H1 (cell line): Measurements from ENCODE around the gene ACACB. TPM values are rescaled to one million over a fixed set of nuclear protein-coding genes. Genes with fewer than 3 reads are reported as not detected.

Experiments used
- CTCF ChIA-PET: fragments of 300-600 bp; sonication (Branson Sonifier 250); formaldehyde crosslinking; loops from one replicate; lab custom pipeline; 2021; ENCODE audit not compliant: partially characterized antibody; lab: Charles Lee
- POLR2A ChIA-PET: fragments of 300-600 bp; sonication (Branson Sonifier 250); formaldehyde crosslinking; loops from one replicate; lab custom pipeline; 2021; ENCODE audit warnings: inconsistent platforms; ENCODE audit not compliant: partially characterized antibody; lab: Charles Lee
- DNase-seq, 2 experiments: peaks; one replicate each; pipeline versions ENCODE4 v3.0.0 to v3.0.0-alpha.2; 2010 to 2022; ENCODE audit warnings: low spot score in 2 of 2, low read depth in 1 of 2, mixed read lengths in 1 of 2
- FAIRE-seq: peaks from 2 replicates; lab custom pipeline; 2011; peaks lifted over from hg19 to GRCh38; lab: Jason Lieb, UNC
- H2AFZ ChIP-seq: 2 replicates; pipeline ENCODE4 v1.8.1; 2012; ENCODE audit warnings: low read length, inconsistent platforms
- H2AK5ac ChIP-seq: 2 replicates; pipeline ENCODE4 v1.6.1; 2013; ENCODE audit warnings: low read depth, low read length
- H2BK120ac ChIP-seq: replicated peaks from 2 replicates; pipeline ENCODE3; 2013; ENCODE audit warnings: low read depth, low read length, inconsistent platforms
- H2BK12ac ChIP-seq: 2 replicates; pipeline ENCODE4 v1.6.1; 2013; ENCODE audit warnings: low read depth, low read length
- H2BK15ac ChIP-seq: 2 replicates; pipeline ENCODE4 v1.6.1; 2013; ENCODE audit warnings: low read length
- H2BK20ac ChIP-seq: 2 replicates; pipeline ENCODE4 v1.6.1; 2013; ENCODE audit warnings: low read length
- H2BK5ac ChIP-seq: 2 replicates; pipeline ENCODE4 v1.6.1; 2013; ENCODE audit warnings: low read depth, low read length
- H3K14ac ChIP-seq: 2 replicates; pipeline ENCODE4 v1.6.1; 2013; ENCODE audit warnings: inconsistent platforms; ENCODE audit not compliant: insufficient read length
- H3K18ac ChIP-seq: 2 replicates; pipeline ENCODE4 v1.6.1; 2013; ENCODE audit warnings: low read length; ENCODE audit errors: extremely low read depth
- H3K23ac ChIP-seq: 2 replicates; pipeline ENCODE4 v1.6.1; 2013; ENCODE audit warnings: inconsistent platforms; ENCODE audit not compliant: insufficient read length
- H3K23me2 ChIP-seq: 2 replicates; pipeline ENCODE4 v1.6.1; 2013; ENCODE audit warnings: low read depth, low read length
- H3K27ac ChIP-seq: 2 replicates; pipeline ENCODE4 v1.6.1; 2011; ENCODE audit warnings: low read depth, low read length, inconsistent platforms
- H3K27me3 ChIP-seq, 4 experiments: replicated peaks in 1 of 4; 1 replicate in 1 of 4; 2 replicates in 3 of 4; pipeline versions ENCODE4 v1.6.1 to v1.8.1; 2011 to 2013; ENCODE audit warnings: low read length in 3 of 4, mild to moderate bottlenecking in 3 of 4, inconsistent platforms in 2 of 4, mixed read lengths in 2 of 4, moderate library complexity in 1 of 4; ENCODE audit not compliant: control insufficient read depth in 3 of 4, insufficient read depth in 3 of 4; ENCODE audit errors: extremely low read depth in 1 of 4
- H3K36me3 ChIP-seq, 4 experiments: 2 replicates each; pipeline versions ENCODE4 v1.6.1 to v1.8.1; 2011 to 2013; ENCODE audit warnings: mild to moderate bottlenecking in 4 of 4, low read length in 3 of 4, moderate library complexity in 2 of 4, control low read depth in 1 of 4, inconsistent platforms in 1 of 4; ENCODE audit not compliant: insufficient read depth in 4 of 4, control insufficient read depth in 2 of 4
- H3K4ac ChIP-seq: replicated peaks from 2 replicates; pipeline ENCODE3; 2013; ENCODE audit warnings: low read length, low read depth, mixed read lengths, inconsistent platforms; ENCODE audit not compliant: insufficient read length
- H3K4me1 ChIP-seq, 4 experiments: replicated peaks in 1 of 4; 1 replicate in 1 of 4; 2 replicates in 3 of 4; pipeline versions ENCODE4 v1.6.1 to v1.8.1; 2011 to 2013; ENCODE audit warnings: low read length in 3 of 4, inconsistent platforms in 2 of 4, mixed read lengths in 1 of 4; ENCODE audit not compliant: insufficient read depth in 4 of 4, control insufficient read depth in 3 of 4
- H3K4me2 ChIP-seq, 2 experiments: 2 replicates each; pipeline versions ENCODE4 v1.6.1 to v1.8.1; 2011 to 2013; ENCODE audit warnings: low read depth in 2 of 2, low read length in 2 of 2, control low read depth in 1 of 2, inconsistent platforms in 1 of 2, mild to moderate bottlenecking in 1 of 2; ENCODE audit not compliant: insufficient read depth in 1 of 2
- H3K4me3 ChIP-seq, 4 experiments: fragments of 200-600, 300-600 bp in 1 of 4; sonication (generic), shearing (Covaris generic), sonication (Bioruptor Twin) in 1 of 4; 2 replicates each; pipeline versions ENCODE4 v1.5.1 to v1.8.1; 2011 to 2016; ENCODE audit warnings: low read length in 4 of 4, low read depth in 3 of 4, control low read depth in 2 of 4, inconsistent platforms in 2 of 4, mild to moderate bottlenecking in 2 of 4, mixed read lengths in 1 of 4, moderate library complexity in 1 of 4; ENCODE audit not compliant: insufficient read depth in 2 of 4; ENCODE audit errors: extremely low read depth in 1 of 4
- H3K56ac ChIP-seq: replicated peaks from 2 replicates; pipeline ENCODE3; 2013; ENCODE audit warnings: low read depth, mild to moderate bottlenecking, mixed read lengths, low read length, inconsistent platforms; ENCODE audit not compliant: insufficient read length
- H3K79me1 ChIP-seq: 2 replicates; pipeline ENCODE4 v1.6.1; 2013; ENCODE audit warnings: low read depth, low read length, control low read depth
- H3K79me2 ChIP-seq, 2 experiments: 2 replicates each; pipeline versions ENCODE4 v1.6.1 to v1.8.1; 2012 to 2013; ENCODE audit warnings: low read length in 2 of 2, mild to moderate bottlenecking in 2 of 2, inconsistent platforms in 1 of 2; ENCODE audit not compliant: insufficient read depth in 2 of 2, control insufficient read depth in 1 of 2
- H3K9ac ChIP-seq, 4 experiments: replicated peaks in 1 of 4; 1 replicate in 1 of 4; 2 replicates in 3 of 4; pipeline versions ENCODE4 v1.6.1 to v1.8.1; 2011 to 2013; ENCODE audit warnings: low read depth in 3 of 4, low read length in 3 of 4, control low read depth in 2 of 4, mild to moderate bottlenecking in 2 of 4, moderate library complexity in 2 of 4, inconsistent platforms in 1 of 4; ENCODE audit errors: extremely low read depth in 1 of 4
- H3K9me3 ChIP-seq, 2 experiments: 2 replicates each; pipeline versions ENCODE4 v1.6.1 to v1.8.1; 2012 to 2013; ENCODE audit warnings: mild to moderate bottlenecking in 2 of 2, moderate library complexity in 2 of 2, control low read depth in 1 of 2, inconsistent platforms in 1 of 2, low read depth in 1 of 2, low read length in 1 of 2, mixed read lengths in 1 of 2; ENCODE audit not compliant: insufficient read depth in 2 of 2
- H4K20me1 ChIP-seq, 2 experiments: replicated peaks in 1 of 2; 2 replicates each; pipeline versions ENCODE3 to v1.8.1; 2011 to 2013; ENCODE audit warnings: inconsistent platforms in 2 of 2, low read length in 2 of 2, mild to moderate bottlenecking in 1 of 2; ENCODE audit not compliant: insufficient read depth in 2 of 2, control insufficient read depth in 1 of 2
- H4K5ac ChIP-seq: 2 replicates; pipeline ENCODE4 v1.6.1; 2013; ENCODE audit warnings: low read length, low read depth, mixed read lengths, inconsistent platforms; ENCODE audit not compliant: insufficient read length
- H4K8ac ChIP-seq: 2 replicates; pipeline ENCODE4 v1.8.0; 2013; ENCODE audit warnings: mild to moderate bottlenecking, moderate library complexity, low read length, inconsistent platforms; ENCODE audit not compliant: insufficient read depth; ENCODE audit errors: extremely low read depth
- H4K91ac ChIP-seq: replicated peaks from 2 replicates; pipeline ENCODE3; 2013; ENCODE audit warnings: low read length, mixed read lengths, inconsistent platforms; ENCODE audit not compliant: insufficient read length
- ASH2L ChIP-seq: fragments of 200-600, 300-600 bp; sonication (generic); IDR thresholded peaks from one replicate; pipeline ENCODE4 v1.7.1; 2017; ENCODE audit warnings: low read length
- BRCA1 ChIP-seq: IDR thresholded peaks from 2 replicates; pipeline ENCODE4 v1.6.1; 2012; ENCODE audit warnings: low read depth, low read length, improper control_type of control experiment
- FOSL1 ChIP-seq: IDR thresholded peaks from 2 replicates; pipeline ENCODE4 v1.6.1; 2011; ENCODE audit warnings: mild to moderate bottlenecking, low read depth, low read length, moderate library complexity; ENCODE audit not compliant: insufficient read depth
- SP4 ChIP-seq: IDR thresholded peaks from 2 replicates; pipeline ENCODE4 v1.6.1; 2012; ENCODE audit warnings: low read length, inconsistent platforms
- WGBS, 2 experiments: shearing (Covaris generic) in 1 of 2; methylation state at CpG; one replicate each; pipeline versions ENCODE4 v1.1.6 to v1.1.7; 2013 to 2015; ENCODE audit warnings: low lambda C conversion rate in 2 of 2, mixed read lengths in 2 of 2, inconsistent platforms in 1 of 2, low coverage in 1 of 2, missing lambda C conversion rate in 1 of 2; ENCODE audit not compliant: insufficient replicate concordance in 2 of 2, insufficient coverage in 1 of 2, insufficient read length in 1 of 2; ENCODE audit errors: extremely low coverage in 1 of 2, missing lambda C conversion rate in 1 of 2; 5-methylcytosine and 5-hydroxymethylcytosine counted together
- polyA plus RNA-seq, 7 experiments: library from polyadenylated mRNA; depleted of rRNA in 3 of 7; stranded (reverse) in 5 of 7; unstranded in 2 of 7; fragments of >200 nt in 5 of 7; fragments of 200-250 nt in 2 of 7; gene quantifications; 1 replicate in 5 of 7; 2 replicates in 1 of 7; 4 replicates in 1 of 7; pipeline versions ENCODE4 v1.2.1 to v1.2.3, GENCODE V29; 2011 to 2013; ENCODE audit warnings: missing spikeins in 2 of 7, mixed read lengths in 2 of 7
- total RNA-seq: library from RNA; stranded (reverse); fragmentation: NEBNext Ultra II Directional; extraction: Animal tissue kit (Norgen Biotek cat#: 25700); gene quantifications from 2 replicates; pipeline ENCODE4 v1.2.1, GENCODE V29; 2021

Gene ACACB
- total and polyA plus RNA-seq, 2 of the 8 experiments (the other 6 are each of a cell fraction or from before 2014, with no cell fraction given): 5.8 to 15.3 TPM

DNA sequence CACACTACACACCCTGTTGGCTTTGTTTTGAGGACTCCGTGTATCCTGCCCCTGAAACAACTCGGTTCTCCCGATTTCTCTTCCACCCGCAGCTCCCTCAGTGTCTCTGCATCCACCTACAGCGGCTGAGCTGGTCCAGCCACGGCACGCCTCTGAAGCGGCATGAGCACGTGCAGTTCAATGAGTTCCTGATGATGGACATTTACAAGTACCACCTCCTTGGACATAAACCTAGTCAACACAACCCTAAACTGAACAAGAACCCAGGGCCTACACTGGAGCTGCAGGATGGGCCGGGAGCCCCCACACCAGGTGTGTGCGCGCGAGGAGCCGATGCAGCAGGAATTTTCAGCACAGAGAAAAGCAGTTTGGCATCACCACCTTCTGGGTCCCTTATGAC lies 33.6 kb upstream of the ACACB start:
- Histone ChIP-seq H4K20me1 (peaks cover 0 to 1% of the 10 kb centered on the region in 2 experiments), H2AFZ (no peak overlapping the region), H2BK15ac (no peak overlapping the region)

More for the DNA sequence above, 33.6 kb upstream of the ACACB start:
- no peak for FAIRE-seq
- H4K8ac ChIP-seq: no peak overlapping the region
- no peak overlapping the region for H2AK5ac ChIP-seq
- no peaks in the 10 kb centered on the region for H3K4me1 ChIP-seq
- no peak for TF ChIP-seq FOSL1
- TF ChIP-seq SP4: no peak
- TF ChIP-seq BRCA1: no peak
- no peak for TF ChIP-seq ASH2L
- TF ChIP-seq, all 59 proteins: peak for 0
- Histone ChIP-seq H3K4ac (no peak overlapping the region), H3K23me2 (no peaks in the 10 kb centered on the region), H3K9me3 (no peaks in the 10 kb centered on the region), H2BK12ac (no peak overlapping the region), H3K27ac (no peak overlapping the region), H3K79me1 (no peaks in the 10 kb centered on the region), H3K56ac (no peak overlapping the region), H3K4me2 (no peak overlapping the region), H3K79me2 (no peaks in the 10 kb centered on the region), H3K27me3 (no peaks in the 10 kb centered on the region), H3K4me3 (no peak overlapping the region), H3K9ac (no peak overlapping the region), H3K36me3 (peaks cover 0 to 11% (median under 1%) of the 10 kb centered on the region in 4 experiments; a peak in 6 of 8 replicates), H4K5ac (no peak overlapping the region), H2BK20ac (no peak overlapping the region), H3K14ac (no peak overlapping the region), H3K18ac (no peak overlapping the region), H2BK5ac (no peak overlapping the region), H2BK120ac (no peak overlapping the region), H3K23ac (no peak overlapping the region), H4K91ac (no peak overlapping the region)
- ChIA-PET CTCF (interaction anchor here (1.0 to 1.4 kb wide), 3 partner anchors 9 to 29 kb away, joined by 3 to 6 read pairs (median 3); no protein-coding TSS in a partner anchor), POLR2A (interaction anchor here (1.8 kb wide), 1 partner anchor 10 kb away, joined by 6 read pairs; the partner anchor contains the start of gene ALKBH2)
- 92% methylated on average over 14 of the region's 14 CpGs; no CpG with 5 or more reads in 1 of the 2 experiments for WGBS, 2 experiments
- no peak for DNase-seq
